ENCODE measurements around the gene CLTA.

The CLTA gene

GRCh38 chr9:36162211-36162738, 28.4 kb upstream of the CLTA start:
- H3K4me1 ChIP-seq (ENCODE audit: insufficient read depth, low read length, severe bottlenecking): peaks cover 9% of the 10 kb centered on the region
- no peak overlapping the region for H3K9ac ChIP-seq (ENCODE audit: low read length)
- H2AFZ ChIP-seq (ENCODE audit: low read length): no peak overlapping the region
- no peaks in the 10 kb centered on the region for H3K79me2 ChIP-seq (ENCODE audit: insufficient read depth, low read length)
- no peaks in the 10 kb centered on the region for H3K9me3 ChIP-seq (ENCODE audit: low read length)
- 0 out of 2 replicates have a peak, but pooled peaks cover 9% of the 10 kb centered on the region for H3K27me3 ChIP-seq (ENCODE audit: insufficient read depth, low read length)
- no peaks in the 10 kb centered on the region for H3F3A ChIP-seq (ENCODE audit: insufficient read depth, low read length)
- no peak overlapping the region for H3K4me2 ChIP-seq (ENCODE audit: low read length)
- H3K27ac ChIP-seq (ENCODE audit: low read depth, low read length, poor library complexity, severe bottlenecking): no peak overlapping the region
- no peaks in the 10 kb centered on the region for H3K9me2 ChIP-seq (ENCODE audit: low read depth, low read length)
- H3K36me3 ChIP-seq (ENCODE audit: insufficient read depth, low read length): no peaks in the 10 kb centered on the region
- no peaks in the 10 kb centered on the region for H4K20me1 ChIP-seq (ENCODE audit: insufficient read depth, low read length)
- no peak for TF ChIP-seq EZH2 (IDR thresholded peaks at IDR 0.05; ENCODE audit: borderline replicate concordance, low read length)
- no peak for TF ChIP-seq CTCF (IDR thresholded peaks at IDR 0.05; ENCODE audit: low read length)
- no peak overlapping the region for H3K4me3 ChIP-seq (ENCODE audit: low read depth, low read length, poor library complexity, severe bottlenecking)

DNA sequence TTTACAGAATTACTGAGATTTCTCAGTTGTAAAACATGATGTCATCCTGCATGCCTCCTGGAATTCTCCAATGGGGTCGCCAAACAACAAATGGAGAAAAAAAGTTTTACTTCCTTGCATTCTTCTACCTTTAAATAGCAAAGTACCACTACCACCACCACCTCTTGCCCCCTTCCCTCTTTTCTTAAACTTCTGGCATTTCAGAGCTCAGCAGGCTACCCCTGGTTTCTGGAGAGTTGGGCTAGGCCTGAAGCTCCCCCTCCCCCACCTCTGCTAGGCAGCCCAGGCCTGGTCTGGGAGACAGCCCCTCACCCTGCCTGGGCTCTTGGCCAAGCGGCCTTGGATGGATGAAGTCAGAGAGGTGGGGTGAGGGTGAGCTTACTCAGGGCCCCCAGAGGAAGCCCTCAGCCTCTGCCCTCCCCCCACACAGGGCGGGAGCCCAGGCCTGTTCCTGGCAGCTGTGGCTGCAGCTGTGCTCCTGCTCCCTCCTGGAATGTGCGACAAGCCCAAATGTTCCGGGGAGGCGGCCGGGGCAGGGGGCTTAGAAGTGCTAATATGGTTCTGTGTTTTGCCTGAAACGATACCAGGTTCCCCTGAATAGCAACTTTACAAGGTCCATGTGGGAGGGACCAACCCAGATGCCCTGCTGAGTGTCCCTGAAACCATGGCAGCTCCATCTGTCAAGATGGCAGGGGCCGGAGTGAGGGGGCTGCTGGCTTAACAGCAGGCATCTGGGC, 27.5 kb upstream of the CLTA start:
- H3K27me3 ChIP-seq (ENCODE audit: insufficient read depth, low read length): 0 out of 2 replicates have a peak, but pooled peaks cover 9% of the 10 kb centered on the region
- no peaks in the 10 kb centered on the region for H3K9me3 ChIP-seq (ENCODE audit: low read length)
- no peaks in the 10 kb centered on the region for H3K36me3 ChIP-seq (ENCODE audit: insufficient read depth, low read length)
- H3K4me2 ChIP-seq (ENCODE audit: low read length): no peak overlapping the region
- H4K20me1 ChIP-seq (ENCODE audit: insufficient read depth, low read length): no peaks in the 10 kb centered on the region
- H3K4me3 ChIP-seq (ENCODE audit: low read depth, low read length, poor library complexity, severe bottlenecking): no peak overlapping the region
- H3K9me2 ChIP-seq (ENCODE audit: low read depth, low read length): no peaks in the 10 kb centered on the region
- no peak for TF ChIP-seq CTCF (IDR thresholded peaks at IDR 0.05; ENCODE audit: low read length)
- H2AFZ ChIP-seq (ENCODE audit: low read length): no peak overlapping the region
- no peak overlapping the region for H3K9ac ChIP-seq (ENCODE audit: low read length)
- H3K4me1 ChIP-seq (ENCODE audit: insufficient read depth, low read length, severe bottlenecking): peaks cover 9% of the 10 kb centered on the region
- H3K79me2 ChIP-seq (ENCODE audit: insufficient read depth, low read length): no peaks in the 10 kb centered on the region
- no peaks in the 10 kb centered on the region for H3F3A ChIP-seq (ENCODE audit: insufficient read depth, low read length)
- H3K27ac ChIP-seq (ENCODE audit: low read depth, low read length, poor library complexity, severe bottlenecking): no peak overlapping the region

GRCh38 chr9:36163786-36164170, 26.9 kb upstream of the CLTA start:
- Histone ChIP-seq H3F3A (ENCODE audit: insufficient read depth, low read length) (no peaks in the 10 kb centered on the region), H3K9me3 (ENCODE audit: low read length) (no peaks in the 10 kb centered on the region), H3K27me3 (ENCODE audit: insufficient read depth, low read length) (0 out of 2 replicates have a peak, but pooled peaks cover 9% of the 10 kb centered on the region), H2AFZ (ENCODE audit: low read length) (no peak overlapping the region), H3K4me1 (ENCODE audit: insufficient read depth, low read length, severe bottlenecking) (peaks cover 9% of the 10 kb centered on the region), H3K79me2 (ENCODE audit: insufficient read depth, low read length) (no peaks in the 10 kb centered on the region), H3K4me3 (ENCODE audit: low read depth, low read length, poor library complexity, severe bottlenecking) (no peak overlapping the region), H4K20me1 (ENCODE audit: insufficient read depth, low read length) (no peaks in the 10 kb centered on the region), H3K9ac (ENCODE audit: low read length) (no peak overlapping the region), H3K36me3 (ENCODE audit: insufficient read depth, low read length) (no peaks in the 10 kb centered on the region), H3K4me2 (ENCODE audit: low read length) (no peak overlapping the region), H3K9me2 (ENCODE audit: low read depth, low read length) (no peaks in the 10 kb centered on the region), H3K27ac (ENCODE audit: low read depth, low read length, poor library complexity, severe bottlenecking) (no peak overlapping the region)
- TF ChIP-seq EZH2 (IDR thresholded peaks at IDR 0.05; ENCODE audit: borderline replicate concordance, low read length) (no peak), CTCF (IDR thresholded peaks at IDR 0.05; ENCODE audit: low read length) (no peak)

All from OCI-LY1 (cell line).